DND-41 (cell line): ENCODE measurements around the gene DAPL1.

Experiments used
- EZH2 ChIP-seq: IDR thresholded peaks from 3 replicates; pipeline ENCODE4 v1.6.1; 2012; ENCODE audit warnings: borderline replicate concordance, low read depth, mild to moderate bottlenecking, moderate library complexity, low read length, inconsistent platforms; ENCODE audit not compliant: severe bottlenecking
- TF ChIP-seq, protein P1 (sequence below): IDR thresholded peaks from 2 replicates; pipeline ENCODE4 v1.5.1; 2012; ENCODE audit warnings: borderline replicate concordance, low read length, moderate library complexity, mild to moderate bottlenecking; ENCODE audit not compliant: poor library complexity, severe bottlenecking; ENCODE audit errors: extremely low read depth

DNA sequence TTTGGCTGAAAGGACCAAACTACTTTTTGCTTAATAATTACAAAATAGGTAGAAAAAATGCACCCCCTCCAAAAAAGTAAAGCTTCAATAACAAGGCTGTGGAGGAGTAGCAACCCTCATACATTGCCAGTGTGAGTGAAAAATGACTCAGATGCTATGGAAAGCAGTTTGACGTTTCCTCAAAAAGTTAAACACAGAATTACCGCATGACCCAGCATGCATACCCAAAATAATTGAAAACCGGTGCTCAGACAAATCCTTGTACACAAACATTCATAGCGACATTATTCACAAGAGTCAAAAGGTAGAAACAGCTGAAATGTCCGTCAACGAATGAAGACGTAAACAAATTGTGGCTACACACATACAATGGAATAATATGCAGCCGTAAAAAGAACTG is 38.8 kb upstream of the DAPL1 start:
- TF ChIP-seq, protein P1, sequence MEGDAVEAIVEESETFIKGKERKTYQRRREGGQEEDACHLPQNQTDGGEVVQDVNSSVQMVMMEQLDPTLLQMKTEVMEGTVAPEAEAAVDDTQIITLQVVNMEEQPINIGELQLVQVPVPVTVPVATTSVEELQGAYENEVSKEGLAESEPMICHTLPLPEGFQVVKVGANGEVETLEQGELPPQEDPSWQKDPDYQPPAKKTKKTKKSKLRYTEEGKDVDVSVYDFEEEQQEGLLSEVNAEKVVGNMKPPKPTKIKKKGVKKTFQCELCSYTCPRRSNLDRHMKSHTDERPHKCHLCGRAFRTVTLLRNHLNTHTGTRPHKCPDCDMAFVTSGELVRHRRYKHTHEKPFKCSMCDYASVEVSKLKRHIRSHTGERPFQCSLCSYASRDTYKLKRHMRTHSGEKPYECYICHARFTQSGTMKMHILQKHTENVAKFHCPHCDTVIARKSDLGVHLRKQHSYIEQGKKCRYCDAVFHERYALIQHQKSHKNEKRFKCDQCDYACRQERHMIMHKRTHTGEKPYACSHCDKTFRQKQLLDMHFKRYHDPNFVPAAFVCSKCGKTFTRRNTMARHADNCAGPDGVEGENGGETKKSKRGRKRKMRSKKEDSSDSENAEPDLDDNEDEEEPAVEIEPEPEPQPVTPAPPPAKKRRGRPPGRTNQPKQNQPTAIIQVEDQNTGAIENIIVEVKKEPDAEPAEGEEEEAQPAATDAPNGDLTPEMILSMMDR = no peak
- no peak for TF ChIP-seq EZH2
